HK-2 (cell line): Measurements from ENCODE around the gene ROBO1.
"Not testable (repeated sequence)": the region's sequence is repeated elsewhere in the genome, so short reads cannot be mapped to it uniquely, and the experiment has no call there.

Source experiments
- DNase-seq: peaks from one replicate; pipeline ENCODE4 v3.0.0-alpha.2; 2018; ENCODE audit not compliant: unreplicated experiment

The ROBO1 gene

DNA sequence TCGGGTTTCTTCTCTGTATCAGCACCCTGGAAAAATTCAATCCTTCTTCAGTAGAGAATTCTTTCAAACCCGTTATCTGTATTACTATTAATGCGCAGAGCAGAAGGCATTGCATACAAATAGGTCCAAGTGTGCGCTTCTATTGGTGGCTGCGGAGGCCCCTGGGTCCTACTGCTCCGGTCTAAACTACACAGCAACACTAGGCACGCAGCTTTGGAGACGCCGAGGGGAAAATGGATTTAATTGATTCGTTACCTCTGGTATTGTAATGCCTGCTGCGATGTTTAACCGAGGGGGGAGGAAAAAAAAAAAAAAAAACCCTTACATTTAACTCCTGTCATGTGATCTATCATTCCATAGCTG, at the start of gene ROBO1:
TSS of gene ROBO1 (minus strand) at position 94 of the 363 bp plus-strand sequence.
- no peak for DNase-seq

DNA sequence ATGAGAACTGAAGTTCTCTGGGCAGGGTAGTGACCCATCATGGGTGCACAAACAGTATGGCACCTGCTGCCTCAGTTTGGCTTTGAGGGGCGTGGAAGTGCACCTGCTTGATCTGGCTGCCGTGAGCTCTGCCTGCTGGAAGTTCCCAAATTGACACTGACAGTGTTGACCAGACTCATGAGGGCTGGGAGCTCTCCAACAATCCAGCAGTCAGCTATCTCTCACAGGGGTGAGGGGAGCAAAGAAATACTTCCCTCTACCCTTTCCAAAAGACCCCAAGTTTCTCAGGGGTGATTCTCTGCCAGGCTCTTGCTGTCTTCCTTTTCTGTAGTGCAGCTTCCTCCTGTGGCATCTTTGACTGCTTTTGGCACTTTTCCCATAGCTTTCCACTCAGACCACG, 49.4 kb upstream of the ROBO1 start:
- DNase-seq, result no peak

- DNase-seq, result no peak
Observed at GRCh38 chr3:79815478-79815877, 47.7 kb upstream of the ROBO1 start.

DNA sequence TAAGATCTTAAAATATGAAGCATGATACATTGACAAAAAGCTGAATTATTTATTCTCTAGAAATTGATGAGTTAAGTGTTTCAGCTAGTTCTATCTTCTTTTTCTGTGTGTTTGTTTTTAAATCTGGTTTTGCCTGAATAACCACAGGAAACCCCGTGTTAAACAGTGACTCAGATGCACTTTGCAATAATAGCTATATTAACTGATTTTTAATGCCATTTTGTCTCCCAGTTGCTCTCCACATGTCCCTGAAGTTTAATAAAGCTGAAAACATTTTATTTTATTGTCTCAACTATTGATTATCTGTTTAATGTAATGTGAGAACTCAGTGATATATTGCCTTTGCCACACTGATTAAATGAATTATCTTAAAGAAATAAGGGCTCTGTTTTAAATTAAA, 42.8 kb upstream of the ROBO1 start:
- DNase-seq, result no peak

GRCh38 chr3:79810092-79810491, 42.3 kb upstream of the ROBO1 start:
- no peak for DNase-seq

DNA sequence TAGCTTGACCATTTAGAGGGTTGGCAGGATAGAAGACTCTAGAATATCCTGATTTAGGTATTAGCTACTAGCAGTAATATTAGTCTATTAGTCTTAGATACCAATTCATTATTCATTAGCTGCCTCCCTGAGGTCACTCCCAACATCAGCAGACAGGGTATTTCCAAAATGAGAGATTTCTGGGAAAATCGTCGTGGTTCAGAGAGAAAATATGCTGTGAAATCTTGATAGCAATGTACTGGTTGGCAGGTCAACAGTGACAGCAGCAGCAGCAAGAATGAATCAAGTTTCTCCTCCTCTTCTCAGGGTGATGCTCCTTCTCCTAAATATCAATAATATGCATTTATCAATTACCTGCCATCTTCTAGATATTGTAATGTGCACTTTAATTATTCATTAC, 41.3 kb upstream of the ROBO1 start:
- DNase-seq, result no peak

GRCh38 chr3:79808515-79808914, 40.7 kb upstream of the ROBO1 start:
- DNase-seq, result no peak

- not testable (repeated sequence) for DNase-seq
Observed at GRCh38 chr3:79790177-79790576, 22.4 kb upstream of the ROBO1 start.

GRCh38 chr3:79773291-79773690, 5.5 kb upstream of the ROBO1 start:
- DNase-seq, result no peak

GRCh38 chr3:79769229-79769628, 1.4 kb upstream of the ROBO1 start:
- no peak for DNase-seq

DNA sequence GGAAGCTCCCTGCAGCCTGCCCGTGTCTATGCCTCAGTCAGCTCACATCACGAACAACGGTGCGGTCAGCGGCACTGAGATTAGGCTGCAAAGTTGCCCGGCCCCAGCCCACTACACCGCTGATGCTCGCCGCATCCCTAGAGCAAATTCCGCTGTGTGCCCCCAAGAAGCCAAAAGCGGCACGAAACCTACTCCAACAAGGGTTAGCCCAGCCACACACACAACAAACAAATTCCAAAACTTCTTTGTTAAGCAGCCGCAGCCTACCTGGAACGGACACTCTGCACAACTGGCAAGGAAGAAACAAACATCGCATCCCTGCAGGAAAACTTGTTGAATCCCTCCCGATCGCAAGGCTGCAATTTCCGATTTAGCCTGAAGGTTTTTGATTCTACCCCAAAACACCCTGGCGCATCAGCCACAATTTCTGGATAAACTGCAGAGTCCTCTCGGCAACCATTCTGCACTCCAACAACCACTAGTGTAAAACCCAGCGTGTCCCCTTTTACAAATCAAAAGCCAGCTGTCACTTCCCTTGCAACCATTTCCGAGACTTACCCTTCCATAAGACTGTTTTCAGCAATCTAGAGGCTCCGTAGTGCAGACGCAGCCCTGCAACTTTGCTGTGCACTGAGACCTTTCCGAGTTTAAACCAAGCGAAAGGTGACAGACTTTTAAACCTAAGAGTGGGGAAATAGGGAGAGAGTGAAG, 449 bp downstream of the ROBO1 start:
- DNase-seq, result no peak

GRCh38 chr3:79766496-79767193, 1.2 kb downstream of the ROBO1 start:
- DNase-seq, result no peak

GRCh38 chr3:79765911-79766310, 1.9 kb downstream of the ROBO1 start:
- no peak for DNase-seq

GRCh38 chr3:79761441-79761840, 6.4 kb downstream of the ROBO1 start:
- DNase-seq, result no peak

- no peak for DNase-seq
Observed at GRCh38 chr3:79751703-79752102, 16.1 kb downstream of the ROBO1 start.

DNA sequence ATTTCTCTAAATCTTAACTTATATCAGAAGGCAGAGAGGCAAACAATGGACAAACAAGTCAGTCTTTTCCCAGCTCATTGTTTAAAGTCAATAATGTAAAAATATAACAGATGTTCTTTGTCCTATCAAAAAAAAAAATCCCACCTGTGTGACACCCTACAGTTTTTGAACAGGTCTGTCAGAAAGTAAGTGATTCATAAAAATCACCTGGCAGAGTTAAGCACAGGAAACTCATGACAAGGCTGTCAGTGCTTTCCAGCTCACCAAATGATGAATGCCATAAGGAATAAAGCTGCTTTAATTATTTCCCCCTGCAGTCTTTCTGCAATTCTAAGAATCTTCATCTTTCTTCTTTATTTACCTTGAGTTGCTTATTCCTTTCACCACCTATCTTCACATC, 30.3 kb downstream of the ROBO1 start:
- DNase-seq, result no peak

GRCh38 chr3:79729096-79729495, 38.7 kb downstream of the ROBO1 start:
- peak; percentile 13 for DNase-seq

DNA sequence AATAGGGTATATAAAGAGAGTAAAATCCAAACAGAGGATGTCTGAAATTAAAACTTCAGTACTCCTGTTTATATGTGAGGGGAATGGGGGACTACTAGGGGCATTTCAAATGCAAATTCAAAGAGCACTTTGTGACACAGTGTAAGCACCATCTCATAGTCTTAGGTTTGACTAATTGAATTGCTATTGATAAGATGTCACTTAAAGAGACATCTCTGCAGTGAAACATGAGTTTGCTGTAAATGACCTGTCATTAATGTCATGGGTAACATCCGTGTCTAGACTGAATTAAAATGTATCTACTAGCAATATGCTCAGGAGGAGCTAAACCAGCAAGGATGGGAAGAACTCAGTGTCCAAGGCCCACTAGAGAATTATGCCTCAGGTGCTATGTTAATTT, 41.0 kb downstream of the ROBO1 start:
- DNase-seq, result no peak

- DNase-seq, result no peak
Observed at GRCh38 chr3:79724206-79724605, 43.6 kb downstream of the ROBO1 start.

DNA sequence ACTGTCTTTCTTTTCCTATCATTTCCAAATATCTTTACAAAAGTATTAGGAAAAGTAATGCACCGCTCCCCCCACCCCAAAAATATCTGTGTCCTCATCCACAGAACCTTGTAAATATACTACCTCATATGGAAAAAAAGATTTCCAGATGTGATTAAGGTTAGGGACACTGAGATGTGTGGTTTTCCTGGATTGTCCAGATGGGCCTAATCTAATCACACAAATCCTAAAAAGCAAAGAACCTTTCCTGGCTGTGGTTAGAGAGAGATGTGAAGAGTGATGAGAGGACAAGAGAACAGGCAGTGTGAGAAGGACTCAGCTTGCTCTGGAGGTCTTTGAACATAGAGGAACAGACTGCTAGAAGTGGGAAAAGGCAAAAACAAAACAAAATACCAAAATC, 77.7 kb downstream of the ROBO1 start:
- DNase-seq, result no peak

DNA sequence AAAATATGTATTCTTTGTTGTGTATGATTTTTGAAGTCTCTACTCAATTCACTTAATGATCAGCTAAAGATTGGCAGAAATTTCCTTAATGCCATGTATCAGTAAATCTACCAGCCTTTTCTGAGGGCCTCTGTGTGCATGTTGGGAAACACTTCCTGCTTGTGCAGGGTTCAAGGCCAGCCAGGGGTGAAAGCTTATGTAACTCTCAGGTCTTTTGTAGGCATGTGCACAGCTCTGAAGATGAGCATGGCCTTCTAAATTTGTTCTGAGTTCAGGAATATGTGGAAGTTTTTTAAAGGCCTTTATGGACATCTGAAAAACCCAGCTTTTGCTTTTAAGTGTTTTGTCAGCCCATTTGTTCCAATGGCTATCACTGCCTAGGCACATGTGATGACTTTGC, 82.7 kb downstream of the ROBO1 start:
- DNase-seq, result no peak

DNA sequence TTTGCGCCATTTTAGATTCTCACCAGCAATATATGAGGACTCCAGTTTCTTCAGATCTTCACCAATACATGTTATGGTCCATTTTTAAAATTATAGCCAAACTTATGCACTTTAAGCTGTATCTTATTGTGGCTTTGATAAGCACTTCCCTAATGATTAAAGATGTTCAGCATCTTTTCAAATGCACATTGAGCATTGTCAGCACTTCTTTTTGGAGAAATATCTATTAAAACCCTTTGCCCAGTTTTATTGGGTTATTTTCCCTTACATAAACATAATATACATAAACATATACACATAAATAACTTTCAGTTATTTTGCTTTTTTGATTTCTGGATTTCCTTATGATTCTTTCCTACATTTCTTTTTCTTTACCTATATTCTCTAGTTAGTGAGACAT, 83.8 kb downstream of the ROBO1 start:
- no peak for DNase-seq

DNA sequence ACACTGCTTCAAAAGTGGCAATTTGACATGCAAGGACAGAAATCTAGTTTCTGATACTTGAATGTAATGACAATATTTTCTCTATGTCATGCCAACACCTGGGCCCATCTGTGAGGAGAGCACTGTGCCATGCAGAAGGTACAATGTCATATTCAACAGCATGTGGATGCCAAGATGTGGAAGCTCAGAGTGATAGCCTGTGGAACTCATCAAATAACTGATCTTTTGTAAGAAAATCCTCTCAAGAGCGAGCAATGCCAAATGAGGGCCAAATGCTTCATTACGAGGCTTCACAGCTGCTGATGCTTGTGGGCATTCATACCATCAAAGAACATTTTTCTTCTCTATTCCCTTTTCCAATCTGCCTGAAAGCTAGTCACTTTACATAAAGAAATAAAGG, 95.1 kb downstream of the ROBO1 start:
- DNase-seq, result no peak

DNA sequence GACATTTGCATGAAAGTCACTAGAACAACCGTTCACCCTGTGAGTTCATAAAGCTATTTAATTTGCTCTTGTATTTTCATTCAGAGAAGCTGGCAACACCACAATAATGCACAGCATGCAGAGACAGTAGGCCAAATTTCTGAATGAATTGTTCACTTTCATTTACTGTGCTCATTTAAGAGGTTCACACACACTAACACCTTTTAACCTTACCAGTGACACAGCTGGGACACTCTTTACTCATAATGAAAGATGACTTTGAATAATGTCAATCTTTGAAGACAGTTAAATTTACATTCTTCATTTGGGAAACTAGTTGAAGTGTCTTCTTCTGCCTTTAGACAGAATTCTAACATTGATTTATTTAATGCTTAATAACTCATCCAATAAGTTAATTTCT, 95.7 kb downstream of the ROBO1 start:
- DNase-seq, result no peak
